ENCODE data around the gene CDH4.

- TF ChIP-seq CTCF (IDR thresholded peaks at IDR 0.05) (no peak), ZFX (IDR thresholded peaks at IDR 0.05; ENCODE audit: borderline replicate concordance) (no peak)
Measured at GRCh38 chr20:61442075-61442670, 190.1 kb downstream of the CDH4 start.
